Activated CD4-positive, alpha-beta T cell treated with anti-CD3 and anti-CD28 coated beads for 36 hours (primary cell): ENCODE results near the gene SCNN1B. TPM values are rescaled to one million over a fixed set of nuclear protein-coding genes. Genes with fewer than 3 reads are reported as not detected.

Source experiments
- ATAC-seq: fragments of 200-7000 bp; cut with Tn5 transposase; one replicate; pipeline ENCODE4 v1.10.0; 2021; ENCODE audit warnings: mild to moderate bottlenecking, moderate library complexity
- CTCF ChIA-PET: fragments of 350-600 bp; sonication (Branson Sonifier 250); formaldehyde crosslinking; loops from one replicate; lab custom pipeline; 2021; ENCODE audit warnings: antibody characterized with exemption; lab: Charles Lee
- POLR2A ChIA-PET: fragments of 350-600 bp; sonication (Branson Sonifier 250); formaldehyde crosslinking; loops from one replicate; lab custom pipeline; 2021; ENCODE audit warnings: antibody characterized with exemption, inconsistent platforms; lab: Charles Lee
- DNase-seq: peaks from one replicate; pipeline ENCODE4 v3.0.0-alpha.2; 2020
- H3K27ac Mint-ChIP-seq: one replicate; pipeline ENCODE4 v1.8.0; 2021; ENCODE audit warnings: mixed read lengths
- H3K27me3 Mint-ChIP-seq: one replicate; pipeline ENCODE4 v1.8.0; 2021; ENCODE audit warnings: mixed read lengths
- H3K36me3 Mint-ChIP-seq: one replicate; pipeline ENCODE4 v1.8.0; 2021; ENCODE audit warnings: low read depth, mixed read lengths
- H3K4me1 Mint-ChIP-seq: one replicate; pipeline ENCODE4 v1.8.0; 2021; ENCODE audit warnings: mixed read lengths
- H3K4me3 Mint-ChIP-seq: one replicate; pipeline ENCODE4 v1.8.0; 2021; ENCODE audit warnings: mild to moderate bottlenecking, moderate library complexity, mixed read lengths
- H3K9me3 Mint-ChIP-seq: one replicate; pipeline ENCODE4 v1.8.0; 2021; ENCODE audit warnings: low read depth, mixed read lengths
- intact Hi-C, 2 experiments: fragments of 100-400 bp; cut with DNase I in 1 of 2; cut with micrococcal nuclease in 1 of 2; formaldehyde crosslinking; loops; one replicate each; pipeline versions ENCODE4 v1.14.2 to v1.15.1; 2022 to 2024; cut with DNase I, micrococcal nuclease
- total RNA-seq, 2 experiments: library from RNA; stranded (reverse); gene quantifications; one replicate each; pipeline ENCODE4 v1.2.3, GENCODE V29; 2021

Gene SCNN1B
- total RNA-seq, 2 experiments from 2014 or later = not detected

DNA sequence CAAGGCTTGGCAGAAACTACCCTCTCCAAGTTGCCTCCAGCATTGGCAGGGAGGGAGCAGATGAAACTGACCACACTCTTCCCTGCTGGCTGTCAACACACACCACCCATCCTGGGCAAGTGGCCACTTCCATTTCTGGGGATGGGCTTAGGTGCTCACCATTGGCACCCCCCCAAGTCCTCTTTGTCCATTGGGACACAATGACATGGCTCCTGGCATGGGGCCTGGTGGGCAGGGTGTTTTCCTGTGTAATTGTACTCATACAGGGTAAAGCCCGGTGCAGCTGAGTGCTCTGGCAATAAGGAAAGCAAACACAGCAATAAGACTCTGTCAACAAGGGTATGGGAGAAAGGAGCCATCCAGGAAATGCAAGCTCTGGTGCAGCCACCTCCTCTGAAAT lies 22.6 kb downstream of the SCNN1B start:
- Mint-ChIP-seq H3K36me3 (no peaks in the 10 kb centered on the region), H3K27ac (no peak overlapping the region), H3K9me3 (no peaks in the 10 kb centered on the region), H3K4me3 (no peak overlapping the region), H3K4me1 (peaks cover 7% of the 10 kb centered on the region), H3K27me3 (peaks cover 3% of the 10 kb centered on the region)
- intact Hi-C loops = no loop called here
- ATAC-seq (no peak), DNase-seq (no peak)
- CTCF ChIA-PET = no interaction called here
- POLR2A ChIA-PET = no interaction called here

DNA sequence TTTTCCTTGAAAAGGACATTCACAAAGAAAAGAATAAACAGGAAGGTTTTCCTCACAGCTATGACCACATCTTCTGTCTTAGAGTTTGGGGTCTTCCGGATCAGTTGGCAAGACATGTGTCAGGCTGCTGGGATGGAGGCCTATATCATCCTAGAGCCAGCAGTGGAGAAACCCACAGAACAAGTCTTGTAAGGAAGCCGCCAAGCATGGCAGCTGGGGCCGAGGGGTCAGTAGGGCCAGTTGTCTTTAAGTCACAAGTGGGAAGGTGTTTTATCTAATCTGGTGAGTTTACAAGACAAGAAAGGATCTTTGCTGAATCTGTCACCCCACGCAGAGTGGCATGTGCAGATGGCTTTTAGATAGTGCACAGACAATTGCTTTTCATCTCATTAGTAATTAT lies 25.7 kb downstream of the SCNN1B start:
- intact Hi-C loops = no loop called here
- CTCF ChIA-PET = interaction anchor here (0.6 to 0.7 kb wide), 2 partner anchors 245 to 665 kb away, joined by 3 to 5 read pairs; no protein-coding TSS in a partner anchor
- H3K27me3 Mint-ChIP-seq = peaks cover 3% of the 10 kb centered on the region
- no peak overlapping the region for H3K27ac Mint-ChIP-seq
- DNase-seq (no peak), ATAC-seq (no peak)
- H3K4me3 Mint-ChIP-seq = no peak overlapping the region
- peaks cover 7% of the 10 kb centered on the region for H3K4me1 Mint-ChIP-seq
- no peaks in the 10 kb centered on the region for H3K9me3 Mint-ChIP-seq
- POLR2A ChIA-PET = no interaction called here
- no peaks in the 10 kb centered on the region for H3K36me3 Mint-ChIP-seq

DNA sequence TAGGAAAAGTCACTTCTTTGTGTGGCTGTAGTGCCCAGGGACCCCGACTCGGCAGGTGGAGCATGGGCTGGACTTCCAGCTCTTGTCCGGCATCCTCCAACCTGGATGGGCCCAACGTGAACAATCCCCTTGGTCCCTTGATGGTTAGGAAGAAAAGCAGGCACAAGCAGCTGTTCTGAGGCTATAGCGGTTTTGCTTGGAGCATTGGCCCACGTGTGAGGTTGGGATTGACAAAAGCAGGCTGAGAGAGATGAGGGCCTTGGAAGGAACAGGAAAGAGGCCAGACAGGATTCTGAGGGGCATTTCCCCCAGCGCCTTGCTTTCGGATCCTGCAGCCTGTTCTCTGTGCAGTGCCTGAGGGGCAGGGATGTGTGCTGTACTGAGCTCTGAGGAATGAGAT lies 28.1 kb downstream of the SCNN1B start:
- ATAC-seq (no peak), DNase-seq (no peak)
- no peak overlapping the region for H3K4me3 Mint-ChIP-seq
- H3K27me3 Mint-ChIP-seq = peaks cover 4% of the 10 kb centered on the region
- ChIA-PET CTCF (interaction anchor here (0.7 to 1.3 kb wide), 2 partner anchors 8 to 10 kb away, joined by 3 to 5 read pairs; no protein-coding TSS in a partner anchor), POLR2A (no interaction called here)
- H3K4me1 Mint-ChIP-seq = no peaks in the 10 kb centered on the region
- no peaks in the 10 kb centered on the region for H3K36me3 Mint-ChIP-seq
- H3K9me3 Mint-ChIP-seq = no peaks in the 10 kb centered on the region
- intact Hi-C loops = no loop called here
- H3K27ac Mint-ChIP-seq = no peak overlapping the region

DNA sequence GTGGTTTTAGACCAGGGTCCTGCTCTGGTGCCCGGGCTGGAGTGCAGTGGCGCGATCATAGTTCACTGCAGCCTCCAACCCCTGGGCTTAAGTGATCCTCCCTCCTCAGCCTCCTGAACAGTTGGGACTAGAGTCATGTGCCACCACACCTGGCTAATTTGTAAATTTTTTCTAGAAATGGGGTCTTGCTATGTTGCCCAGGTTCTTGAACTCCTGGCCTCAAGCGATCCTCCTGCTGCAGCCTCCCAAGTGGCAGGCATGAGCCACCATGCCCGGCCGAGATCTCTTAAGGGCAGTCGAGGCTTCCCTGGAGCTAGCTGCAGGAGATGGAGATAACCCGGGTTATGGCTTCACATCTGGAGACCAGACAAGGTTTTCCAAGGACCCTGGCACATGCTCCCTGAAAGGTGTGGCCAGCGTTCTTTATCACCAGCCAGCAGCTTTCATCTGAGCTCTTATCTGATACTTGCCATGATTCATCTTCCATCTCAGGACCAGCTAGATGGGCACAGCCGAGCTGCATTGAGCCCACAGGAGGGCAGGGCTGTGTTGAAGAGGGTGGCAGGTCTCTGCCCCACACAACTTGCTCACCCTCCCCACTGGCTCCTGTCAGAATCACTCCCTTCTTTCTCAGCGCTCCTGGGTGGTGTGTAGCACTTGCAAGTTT lies 28.6 kb downstream of the SCNN1B start:
- Mint-ChIP-seq H3K4me3 (no peak overlapping the region), H3K27me3 (peaks cover 6% of the 10 kb centered on the region), H3K9me3 (no peaks in the 10 kb centered on the region), H3K27ac (no peak overlapping the region), H3K36me3 (no peaks in the 10 kb centered on the region), H3K4me1 (peaks cover 1% of the 10 kb centered on the region)
- intact Hi-C loops = no loop called here
- ChIA-PET CTCF (interaction anchor here (0.7 to 1.3 kb wide), 3 partner anchors 7 to 381 kb away, joined by 3 to 5 read pairs (median 3); no protein-coding TSS in a partner anchor), POLR2A (no interaction called here)
- DNase-seq = no peak
- no peak for ATAC-seq

DNA sequence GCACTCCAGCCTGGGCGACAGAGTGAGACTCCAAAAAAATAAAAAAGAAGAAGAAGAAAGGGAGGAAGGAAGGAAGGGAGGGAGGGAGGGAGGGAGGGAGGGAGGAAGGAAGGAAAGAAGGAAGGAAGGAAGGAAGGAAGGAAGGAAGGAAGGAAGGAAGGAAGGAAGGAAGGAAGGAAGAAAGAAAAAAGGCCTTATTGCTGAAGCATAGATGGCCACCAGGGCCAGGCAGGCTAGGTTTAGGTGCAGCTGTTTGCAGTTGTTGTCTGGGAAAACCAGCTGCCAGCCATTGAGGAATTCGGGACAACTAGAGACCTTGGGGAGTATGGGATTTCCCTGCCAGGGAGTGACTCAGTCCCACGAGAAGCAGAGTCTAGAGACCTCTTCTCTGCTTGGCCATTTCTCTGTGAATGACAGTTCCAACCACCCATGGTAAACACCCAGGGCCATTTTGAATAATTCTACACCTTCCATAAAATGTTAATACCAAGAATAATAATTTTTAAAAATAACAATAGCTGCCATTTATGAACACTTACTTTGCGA lies 31.0 kb downstream of the SCNN1B start:
- POLR2A ChIA-PET = no interaction called here
- Mint-ChIP-seq H3K27me3 (peaks cover 7% of the 10 kb centered on the region), H3K4me3 (no peak overlapping the region), H3K9me3 (no peaks in the 10 kb centered on the region), H3K4me1 (peaks cover 5% of the 10 kb centered on the region), H3K27ac (no peak overlapping the region), H3K36me3 (no peaks in the 10 kb centered on the region)
- DNase-seq (no peak), ATAC-seq (no peak)
- intact Hi-C loops = no loop called here
- CTCF ChIA-PET = no interaction called here

DNA sequence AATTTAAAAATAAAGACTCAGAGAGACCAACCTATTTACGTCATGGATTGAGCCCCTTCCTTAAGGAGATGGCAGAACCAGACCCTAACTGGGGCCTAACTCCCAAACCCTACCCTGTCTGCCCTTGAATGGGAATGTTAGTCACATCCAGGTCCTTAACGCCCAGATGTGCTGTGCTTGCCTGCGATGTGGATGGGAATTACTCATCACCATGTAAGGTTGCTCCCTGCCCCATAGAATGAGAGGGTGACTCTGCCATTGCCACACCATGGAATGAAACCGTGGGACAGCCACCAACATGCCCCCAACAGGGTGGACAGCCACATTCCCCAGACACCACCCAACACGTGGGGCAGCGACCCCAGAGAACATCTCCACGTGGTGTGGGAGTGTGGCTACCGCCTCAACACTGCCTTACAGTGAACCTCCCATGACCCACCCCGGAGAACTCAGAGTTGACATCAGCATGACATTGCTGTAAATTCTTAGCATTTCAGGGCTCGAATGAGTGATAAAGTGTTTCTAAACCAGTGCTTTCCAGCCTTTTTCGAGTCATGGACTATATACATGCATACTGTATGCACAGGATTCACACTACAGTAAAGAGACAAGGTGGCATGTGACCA lies 31.8 kb downstream of the SCNN1B start:
- Mint-ChIP-seq H3K4me1 (peaks cover 5% of the 10 kb centered on the region), H3K36me3 (no peaks in the 10 kb centered on the region), H3K27ac (no peak overlapping the region), H3K27me3 (peaks cover 9% of the 10 kb centered on the region), H3K9me3 (no peaks in the 10 kb centered on the region), H3K4me3 (no peak overlapping the region)
- ChIA-PET CTCF (no interaction called here), POLR2A (no interaction called here)
- no peak for DNase-seq
- intact Hi-C loops = no loop called here
- no peak for ATAC-seq

DNA sequence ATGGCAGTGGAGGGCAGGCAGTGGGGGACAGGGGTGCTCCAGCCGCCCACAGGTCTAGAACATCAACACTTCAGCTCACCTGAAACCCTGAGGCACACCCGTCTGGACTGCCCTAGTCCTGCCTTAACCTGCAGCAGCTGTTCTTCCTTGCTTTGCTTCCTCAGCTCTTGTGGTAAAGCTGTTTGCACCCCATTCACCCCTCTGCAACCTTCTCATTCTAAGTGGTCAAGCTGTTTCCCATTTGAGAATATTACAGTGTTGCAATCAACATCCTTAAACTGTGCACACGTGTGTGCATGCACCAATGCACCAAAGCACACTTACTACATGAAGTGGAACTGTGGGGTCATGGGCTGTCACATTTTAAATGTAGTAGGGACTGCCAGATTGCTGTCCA lies 32.4 kb downstream of the SCNN1B start:
- CTCF ChIA-PET = no interaction called here
- POLR2A ChIA-PET = no interaction called here
- DNase-seq (no peak), ATAC-seq (no peak)
- Mint-ChIP-seq H3K4me3 (no peak overlapping the region), H3K9me3 (no peaks in the 10 kb centered on the region), H3K27me3 (peaks cover 12% of the 10 kb centered on the region), H3K27ac (no peak overlapping the region), H3K36me3 (no peaks in the 10 kb centered on the region), H3K4me1 (peaks cover 5% of the 10 kb centered on the region)
- intact Hi-C loops = no loop called here

DNA sequence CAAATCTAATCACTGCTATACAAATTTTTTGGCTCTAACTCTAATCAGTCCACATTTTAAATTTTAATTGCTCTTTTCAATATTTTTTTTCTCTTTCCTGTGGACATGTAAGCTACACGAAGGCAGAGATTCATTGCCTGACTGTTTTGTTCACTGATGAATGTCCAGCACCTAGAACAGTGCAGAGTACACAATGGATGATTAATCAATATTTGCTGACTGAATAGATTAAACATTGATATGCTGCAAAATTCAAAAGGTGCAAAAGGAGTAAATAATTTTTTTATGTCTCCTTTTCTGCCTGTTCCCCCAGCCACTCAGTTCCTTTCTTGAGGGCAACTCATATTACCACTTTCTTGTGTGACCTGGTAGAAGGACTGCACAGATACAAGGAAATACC lies 32.8 kb downstream of the SCNN1B start:
- intact Hi-C loops = no loop called here
- no peak overlapping the region for H3K27ac Mint-ChIP-seq
- H3K27me3 Mint-ChIP-seq = peaks cover 14% of the 10 kb centered on the region
- H3K4me1 Mint-ChIP-seq = peaks cover 5% of the 10 kb centered on the region
- no peaks in the 10 kb centered on the region for H3K9me3 Mint-ChIP-seq
- DNase-seq = no peak
- ChIA-PET CTCF (no interaction called here), POLR2A (no interaction called here)
- no peak overlapping the region for H3K4me3 Mint-ChIP-seq
- H3K36me3 Mint-ChIP-seq = no peaks in the 10 kb centered on the region
- no peak for ATAC-seq

DNA sequence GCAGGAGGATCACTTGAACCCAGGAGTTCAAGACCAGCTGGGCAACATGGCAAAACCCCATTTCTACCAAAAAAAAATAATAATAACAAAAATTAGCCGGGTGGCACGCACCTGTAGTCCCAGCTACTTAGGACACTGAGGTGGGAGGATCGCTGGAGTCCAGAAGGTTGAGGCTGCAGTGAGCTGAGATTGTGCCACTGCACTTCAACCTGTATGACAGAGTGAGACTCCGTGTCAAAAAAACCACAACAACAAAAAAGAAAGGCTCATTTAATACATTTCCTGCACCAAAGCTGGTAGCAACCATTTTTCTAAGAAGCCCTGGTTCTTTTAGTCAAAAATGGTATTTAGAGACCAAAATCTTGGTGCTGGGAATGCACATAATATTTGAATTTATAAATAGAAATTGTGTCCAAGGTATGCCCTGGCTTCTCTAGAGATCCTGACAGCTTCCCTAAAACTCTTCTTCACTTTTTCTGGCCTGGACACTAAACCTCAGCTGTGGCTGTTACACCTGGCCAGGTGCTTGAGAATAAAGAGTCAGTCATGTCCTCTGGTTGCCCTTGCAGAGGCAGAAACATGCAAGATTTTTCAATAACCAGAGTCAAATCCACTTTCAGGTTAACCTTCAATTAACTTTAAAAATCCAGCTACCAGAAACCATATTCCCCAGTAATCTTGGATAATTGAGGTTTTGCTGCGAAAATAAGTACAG lies 35.9 kb downstream of the SCNN1B start:
- peaks cover 18% of the 10 kb centered on the region for H3K27me3 Mint-ChIP-seq
- DNase-seq (no peak), ATAC-seq (no peak)
- POLR2A ChIA-PET = no interaction called here
- no peak overlapping the region for H3K4me3 Mint-ChIP-seq
- CTCF ChIA-PET = interaction anchor here (0.7 to 1.6 kb wide), 3 partner anchors 8 to 16 kb away, joined by 3 to 5 read pairs (median 3); no protein-coding TSS in a partner anchor
- peaks cover 5% of the 10 kb centered on the region for H3K4me1 Mint-ChIP-seq
- no peak overlapping the region for H3K27ac Mint-ChIP-seq
- no peaks in the 10 kb centered on the region for H3K36me3 Mint-ChIP-seq
- no peaks in the 10 kb centered on the region for H3K9me3 Mint-ChIP-seq
- intact Hi-C loops = no loop called here

DNA sequence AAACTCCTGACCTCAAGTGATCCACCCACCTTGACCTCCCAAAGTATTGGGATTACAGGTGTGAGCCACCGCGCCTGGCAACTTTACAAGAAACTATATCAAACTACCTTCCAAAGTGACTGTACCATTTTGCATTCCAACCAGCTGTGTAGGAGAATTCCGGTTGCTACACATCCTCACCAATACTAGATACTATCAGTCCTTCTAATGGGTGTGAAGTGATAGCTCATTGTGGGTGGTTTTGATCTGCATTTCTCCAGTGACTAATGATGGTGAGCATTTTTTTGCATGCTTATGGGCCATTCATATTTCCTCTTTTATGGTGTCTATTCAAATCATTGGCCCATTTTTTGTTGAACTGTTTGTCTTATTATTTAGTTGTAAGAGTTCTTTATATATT lies 37.7 kb downstream of the SCNN1B start:
- Mint-ChIP-seq H3K27me3 (peaks cover 16% of the 10 kb centered on the region), H3K4me1 (peaks cover 5% of the 10 kb centered on the region), H3K9me3 (no peaks in the 10 kb centered on the region), H3K4me3 (no peak overlapping the region), H3K36me3 (no peaks in the 10 kb centered on the region), H3K27ac (no peak overlapping the region)
- ChIA-PET CTCF (interaction anchor here (0.7 kb wide), 1 partner anchor 9 kb away, joined by 3 read pairs; no protein-coding TSS in a partner anchor), POLR2A (no interaction called here)
- ATAC-seq (no peak), DNase-seq (no peak)
- intact Hi-C loops = no loop called here

DNA sequence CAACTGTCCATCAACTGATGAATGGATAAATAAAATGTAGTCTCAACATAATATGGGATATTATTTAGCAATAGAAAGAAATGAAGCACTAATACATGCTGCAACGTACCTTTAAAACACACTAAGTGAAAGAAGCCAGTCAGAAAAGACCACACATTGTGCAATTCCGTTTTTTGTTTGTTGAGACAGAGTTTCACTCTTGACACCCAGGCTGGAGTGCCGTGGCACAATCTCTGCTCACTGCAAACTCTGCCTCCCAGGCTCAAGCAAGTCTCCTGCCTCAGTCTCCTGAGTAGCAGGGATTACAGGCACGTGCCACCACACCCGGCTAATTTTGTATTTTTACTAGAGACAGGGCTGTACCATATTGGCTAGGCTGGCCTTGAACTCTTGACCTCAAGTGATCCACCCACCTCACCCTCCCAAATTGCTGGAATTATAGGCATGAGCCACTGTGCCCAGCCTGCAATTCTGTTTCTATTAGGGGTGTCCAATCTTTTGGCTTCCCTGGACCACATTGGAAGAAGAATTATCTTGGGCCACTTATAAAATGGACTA lies 40.1 kb downstream of the SCNN1B start:
- no peak overlapping the region for H3K4me3 Mint-ChIP-seq
- no peak overlapping the region for H3K27ac Mint-ChIP-seq
- no peak for DNase-seq
- H3K9me3 Mint-ChIP-seq = no peaks in the 10 kb centered on the region
- peaks cover 10% of the 10 kb centered on the region for H3K27me3 Mint-ChIP-seq
- ChIA-PET POLR2A (no interaction called here), CTCF (no interaction called here)
- no peak for ATAC-seq
- intact Hi-C loops = no loop called here
- no peaks in the 10 kb centered on the region for H3K36me3 Mint-ChIP-seq
- H3K4me1 Mint-ChIP-seq = no peaks in the 10 kb centered on the region
